ENCODE results near the gene EXOC3L2. TPM values are rescaled to one million over a fixed set of nuclear protein-coding genes. Genes with fewer than 3 reads are reported as not detected.
"Not testable (repeated sequence)": the region's sequence is repeated elsewhere in the genome, so short reads cannot be mapped to it uniquely, and the experiment has no call there.

The EXOC3L2 gene
- total RNA-seq, 1 donor from 2014 or later, result 6.1 TPM

GRCh38 chr19:45235485-45235884 lies 9.7 kb downstream of the EXOC3L2 start:
- no peak overlapping the region for H3K4me3 ChIP-seq
- no peak for DNase-seq (ENCODE audit: extremely low spot score in 2 of 2)
- no peaks in the 10 kb centered on the region for H3K4me1 ChIP-seq
- no peak for TF ChIP-seq POLR2A (IDR thresholded peaks at IDR 0.05)
- no peak for TF ChIP-seq CTCF (IDR thresholded peaks at IDR 0.05)
- TF ChIP-seq POLR2AphosphoS5 (IDR thresholded peaks at IDR 0.05; ENCODE audit: insufficient read depth in 1 of 2, low read depth in 1 of 2), result no peak
- H3K36me3 ChIP-seq, result no peaks in the 10 kb centered on the region
- intact Hi-C loops (cut with DNase I), result no loop called here
- H3K27ac ChIP-seq, result no peak overlapping the region
- no peaks in the 10 kb centered on the region for H3K27me3 ChIP-seq
- H3K9me3 ChIP-seq, result no peaks in the 10 kb centered on the region

- H3K9me3 ChIP-seq, result no peaks in the 10 kb centered on the region
- TF ChIP-seq POLR2AphosphoS5 (IDR thresholded peaks at IDR 0.05; ENCODE audit: insufficient read depth in 1 of 2, low read depth in 1 of 2) (no peak), POLR2A (IDR thresholded peaks at IDR 0.05) (no peak), CTCF (IDR thresholded peaks at IDR 0.05) (no peak)
Observed at GRCh38 chr19:45234089-45234869, 10.9 kb downstream of the EXOC3L2 start.

GRCh38 chr19:45231891-45232290 lies 13.3 kb downstream of the EXOC3L2 start:
- TF ChIP-seq CTCF (IDR thresholded peaks at IDR 0.05) (no peak), POLR2AphosphoS5 (IDR thresholded peaks at IDR 0.05; ENCODE audit: insufficient read depth in 1 of 2, low read depth in 1 of 2) (peak in 1 of 2 donors; percentile 56)
- H3K27me3 ChIP-seq, result no peaks in the 10 kb centered on the region
- H3K9me3 ChIP-seq, result no peaks in the 10 kb centered on the region
- H3K4me1 ChIP-seq, result no peaks in the 10 kb centered on the region
- no peak overlapping the region for H3K27ac ChIP-seq
- intact Hi-C loops (cut with DNase I), result no loop called here
- no peak for DNase-seq (ENCODE audit: extremely low spot score in 2 of 2)
- H3K4me3 ChIP-seq, result no peak overlapping the region
- no peaks in the 10 kb centered on the region for H3K36me3 ChIP-seq

More at GRCh38 chr19:45234089-45234869, 10.9 kb downstream of the EXOC3L2 start:
- Histone ChIP-seq H3K4me1 (no peaks in the 10 kb centered on the region), H3K36me3 (no peaks in the 10 kb centered on the region), H3K27ac (no peak overlapping the region), H3K4me3 (no peak overlapping the region), H3K27me3 (no peaks in the 10 kb centered on the region)
- intact Hi-C loops (cut with DNase I), result no loop called here
- DNase-seq (ENCODE audit: extremely low spot score in 2 of 2), result no peak

- not testable (repeated sequence) for H3K36me3 ChIP-seq; H3K27me3 ChIP-seq; H3K4me3 ChIP-seq; DNase-seq (ENCODE audit: extremely low spot score in 2 of 2); H3K27ac ChIP-seq; H3K9me3 ChIP-seq; H3K4me1 ChIP-seq
- intact Hi-C loops (cut with DNase I), result loop anchor here (2.0 kb wide), 1 partner anchor 40 kb away; no protein-coding TSS in a partner anchor
Observed at GRCh38 chr19:45229056-45229455, 16.2 kb downstream of the EXOC3L2 start.

GRCh38 chr19:45224645-45225044 lies 20.6 kb downstream of the EXOC3L2 start:
- H3K27ac ChIP-seq, result no peak overlapping the region
- no peak for DNase-seq (ENCODE audit: extremely low spot score in 2 of 2)
- H3K4me1 ChIP-seq, result no peaks in the 10 kb centered on the region
- H3K36me3 ChIP-seq, result no peaks in the 10 kb centered on the region
- H3K4me3 ChIP-seq, result no peak overlapping the region
- TF ChIP-seq CTCF (IDR thresholded peaks at IDR 0.05), result no peak
- no peak for TF ChIP-seq POLR2AphosphoS5 (IDR thresholded peaks at IDR 0.05; ENCODE audit: insufficient read depth in 1 of 2, low read depth in 1 of 2)
- no peak for TF ChIP-seq POLR2A (IDR thresholded peaks at IDR 0.05)
- no peaks in the 10 kb centered on the region for H3K9me3 ChIP-seq
- H3K27me3 ChIP-seq, result no peaks in the 10 kb centered on the region
- intact Hi-C loops (cut with DNase I), result no loop called here
